DOHH2 (cell line): ENCODE data around the gene MEGF10.

ENCODE experiments used
- CTCF ChIP-seq: fragments of 200-600 bp; sonication (generic); IDR thresholded peaks from one replicate; pipeline ENCODE4 v1.5.1; 2014; ENCODE audit warnings: antibody characterized with exemption, mild to moderate bottlenecking, low read depth, low read length; ENCODE audit not compliant: poor library complexity, severe bottlenecking
- EZH2phosphoT487 ChIP-seq: fragments of 200-600 bp; sonication (generic); IDR thresholded peaks from 2 replicates; pipeline ENCODE4 v1.6.1; 2017; ENCODE audit warnings: borderline replicate concordance, mild to moderate bottlenecking, antibody characterized with exemption, low read length, moderate library complexity, mixed read lengths

GRCh38 chr5:127418974-127419682 lies 128.5 kb downstream of the MEGF10 start:
- TF ChIP-seq CTCF (no peak), EZH2phosphoT487 (no peak)
